ENCODE measurements around the gene ADK. TPM values are rescaled to one million over a fixed set of nuclear protein-coding genes. Genes with fewer than 3 reads are reported as not detected.

Gene ADK
- total RNA-seq, 1 experiment from 2014 or later, result 26.8 TPM

DNA sequence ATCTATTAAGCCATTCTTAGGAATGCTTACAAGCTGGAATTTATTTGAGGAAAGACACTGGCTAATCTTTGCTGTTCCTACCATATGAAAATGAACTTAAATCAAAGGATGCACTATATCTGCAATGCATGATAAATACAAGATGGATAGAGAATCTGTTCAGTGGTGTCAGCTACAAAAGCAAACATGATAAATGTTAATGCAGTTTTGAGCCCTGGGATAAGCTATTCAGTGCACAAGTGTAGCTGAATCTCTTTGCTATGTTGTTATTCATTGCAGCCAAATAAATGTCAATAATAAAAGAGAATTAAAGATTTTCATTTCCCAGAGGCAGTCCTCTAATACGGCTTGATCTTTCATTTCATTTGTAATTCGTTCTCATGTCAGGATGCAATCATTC is 451.6 kb downstream of the ADK start:
- no CpG with 5 or more reads among the region's 2 CpGs for WGBS (ENCODE audit: extremely low coverage, insufficient read length, low lambda C conversion rate)

More for the DNA sequence above, 451.6 kb downstream of the ADK start:
- no peak overlapping the region for H3K4me3 Mint-ChIP-seq
- Histone ChIP-seq H4K20me1 (ENCODE audit: control insufficient read depth, insufficient read depth, insufficient read length) (no peaks in the 10 kb centered on the region), H3K9me3 (ENCODE audit: control insufficient read depth, low read depth, low read length) (no peaks in the 10 kb centered on the region), H3K79me2 (ENCODE audit: insufficient read depth, low read length) (no peaks in the 10 kb centered on the region), H3K79me1 (ENCODE audit: insufficient read depth, low read depth, low read length, poor library complexity, severe bottlenecking) (no peaks in the 10 kb centered on the region), H3T11ph (ENCODE audit: low read length) (no peak overlapping the region), H2BK12ac (ENCODE audit: insufficient read length, low read depth, low read length) (no peak overlapping the region), H3K23ac (ENCODE audit: insufficient read length, low read depth, low read length) (no peak overlapping the region), H3K27ac (ENCODE audit: insufficient read length, low read depth, low read length) (no peak overlapping the region), H3K4me1 (ENCODE audit: insufficient read depth, low read length) (no peaks in the 10 kb centered on the region), H3K14ac (ENCODE audit: insufficient read depth, low read length) (no peak overlapping the region), H4K8ac (replicated peaks; ENCODE audit: insufficient read length, low read depth, low read length) (no peak overlapping the region), H2BK120ac (ENCODE audit: low read depth, low read length, poor library complexity, severe bottlenecking) (no peak overlapping the region), H3K4ac (ENCODE audit: low read depth, low read length) (no peak overlapping the region), H3K9ac (ENCODE audit: extremely low read depth, insufficient read length, low read length) (no peak overlapping the region), H4K5ac (ENCODE audit: insufficient read length, low read depth, low read length) (no peak overlapping the region), H2AK5ac (ENCODE audit: insufficient read length, low read length) (no peak overlapping the region), H3K18ac (ENCODE audit: insufficient read length, low read depth, low read length) (no peak overlapping the region), H2BK15ac (ENCODE audit: low read depth, low read length) (no peak overlapping the region), H3K4me2 (ENCODE audit: insufficient read depth, insufficient read length, low read length) (no peak overlapping the region), H2AFZ (ENCODE audit: low read length) (no peak overlapping the region), H2BK20ac (ENCODE audit: low read depth, low read length, poor library complexity, severe bottlenecking) (no peak overlapping the region), H3K23me2 (ENCODE audit: insufficient read length, low read depth, low read length, poor library complexity, severe bottlenecking) (no peaks in the 10 kb centered on the region), H3K27me3 (ENCODE audit: insufficient read depth, low read length) (no peaks in the 10 kb centered on the region), H3K56ac (ENCODE audit: insufficient read length, low read depth, low read length) (no peak overlapping the region), H4K91ac (ENCODE audit: insufficient read length, low read depth, low read length) (no peak overlapping the region), H2BK5ac (ENCODE audit: insufficient read length, low read length) (no peak overlapping the region)
- peaks cover 13 to 15% of the 10 kb centered on the region in 2 experiments; a peak in 3 of 5 replicates for H3K9me3 Mint-ChIP-seq
- TF ChIP-seq, protein P1, sequence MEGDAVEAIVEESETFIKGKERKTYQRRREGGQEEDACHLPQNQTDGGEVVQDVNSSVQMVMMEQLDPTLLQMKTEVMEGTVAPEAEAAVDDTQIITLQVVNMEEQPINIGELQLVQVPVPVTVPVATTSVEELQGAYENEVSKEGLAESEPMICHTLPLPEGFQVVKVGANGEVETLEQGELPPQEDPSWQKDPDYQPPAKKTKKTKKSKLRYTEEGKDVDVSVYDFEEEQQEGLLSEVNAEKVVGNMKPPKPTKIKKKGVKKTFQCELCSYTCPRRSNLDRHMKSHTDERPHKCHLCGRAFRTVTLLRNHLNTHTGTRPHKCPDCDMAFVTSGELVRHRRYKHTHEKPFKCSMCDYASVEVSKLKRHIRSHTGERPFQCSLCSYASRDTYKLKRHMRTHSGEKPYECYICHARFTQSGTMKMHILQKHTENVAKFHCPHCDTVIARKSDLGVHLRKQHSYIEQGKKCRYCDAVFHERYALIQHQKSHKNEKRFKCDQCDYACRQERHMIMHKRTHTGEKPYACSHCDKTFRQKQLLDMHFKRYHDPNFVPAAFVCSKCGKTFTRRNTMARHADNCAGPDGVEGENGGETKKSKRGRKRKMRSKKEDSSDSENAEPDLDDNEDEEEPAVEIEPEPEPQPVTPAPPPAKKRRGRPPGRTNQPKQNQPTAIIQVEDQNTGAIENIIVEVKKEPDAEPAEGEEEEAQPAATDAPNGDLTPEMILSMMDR (conservative IDR thresholded peaks at IDR 0.05), result no peak
- no peak overlapping the region for H3K27ac Mint-ChIP-seq
- H3K4me1 Mint-ChIP-seq, result no peaks in the 10 kb centered on the region
- no peaks in the 10 kb centered on the region for H3K27me3 Mint-ChIP-seq (ENCODE audit: low read depth)
- DNase-seq, result no peak
- H3K36me3 Mint-ChIP-seq (ENCODE audit: insufficient read depth in 1 of 3, low read depth in 3 of 3), result peaks cover 9 to 17% (median 14%) of the 10 kb centered on the region in 3 experiments; a peak in 6 of 7 replicates
